HG03045 (cell line): ENCODE data around the gene OSR1.
A peak's percentile ranks its signal among the peaks of the same experiment; 100 is the strongest.

ENCODE experiments used
- ATAC-seq: cut with Tn5 transposase; IDR thresholded peaks from one replicate; pipeline ENCODE4 v1.9.1; 2021; ENCODE audit warnings: mild to moderate bottlenecking, moderate library complexity; ENCODE audit not compliant: unreplicated experiment

OSR1 gene

GRCh38 chr2:19359456-19359855 lies 1.0 kb upstream of the OSR1 start:
- ATAC-seq: no peak

GRCh38 chr2:19359021-19359357 lies 566 bp upstream of the OSR1 start:
- ATAC-seq: no peak

GRCh38 chr2:19357402-19358241 lies 801 bp downstream of the OSR1 start:
- no peak for ATAC-seq

GRCh38 chr2:19356545-19357401 lies 1.6 kb downstream of the OSR1 start:
- ATAC-seq: no peak

- no peak for ATAC-seq
Observed at GRCh38 chr2:19355931-19356544, 2.4 kb downstream of the OSR1 start.

- no peak for ATAC-seq
Observed at GRCh38 chr2:19355416-19355821, 3.0 kb downstream of the OSR1 start.

GRCh38 chr2:19355014-19355405 lies 3.4 kb downstream of the OSR1 start:
- ATAC-seq: no peak

GRCh38 chr2:19353721-19354050 lies 4.7 kb downstream of the OSR1 start:
- no peak for ATAC-seq

- ATAC-seq: no peak
Observed at GRCh38 chr2:19352946-19353720, 5.3 kb downstream of the OSR1 start.

- ATAC-seq: no peak
Observed at GRCh38 chr2:19351899-19352697, 6.3 kb downstream of the OSR1 start.

GRCh38 chr2:19351499-19351898 lies 6.9 kb downstream of the OSR1 start:
- ATAC-seq: no peak

GRCh38 chr2:19350678-19351401 lies 7.6 kb downstream of the OSR1 start:
- ATAC-seq: no peak

GRCh38 chr2:19349911-19350677 lies 8.3 kb downstream of the OSR1 start:
- no peak for ATAC-seq

GRCh38 chr2:19348692-19349091 lies 9.7 kb downstream of the OSR1 start:
- no peak for ATAC-seq

GRCh38 chr2:19347619-19348562 lies 10.5 kb downstream of the OSR1 start:
- ATAC-seq: peak; percentile 92

- ATAC-seq: peak; percentile 3
Observed at GRCh38 chr2:19346983-19347618, 11.3 kb downstream of the OSR1 start.

GRCh38 chr2:19337742-19338141 lies 20.7 kb downstream of the OSR1 start:
- no peak for ATAC-seq
